IMR-90 (cell line): ENCODE data around the gene WRAP73. TPM values are rescaled to one million over a fixed set of nuclear protein-coding genes. Genes with fewer than 3 reads are reported as not detected.

Source experiments
- ATAC-seq: fragments of 200-7000 bp; cut with Tn5 transposase; 2 replicates; pipeline ENCODE4 v1.9.1; 2020; ENCODE audit warnings: low read depth, mild to moderate bottlenecking, moderate library complexity
- BruUV-seq: library from RNA; stranded (reverse); fragments of 400-500 nt; replicated peaks from 2 replicates; lab custom pipeline; 2021; lab: Mats Ljungman, UMichigan
- CTCF ChIA-PET: fragments of 300-600 bp; formaldehyde crosslinking; extraction: SDS; loops from one replicate; lab custom pipeline; 2021; ENCODE audit warnings: antibody characterized with exemption; lab: Yijun Ruan, JAX
- POLR2A ChIA-PET: fragments of 300-600 bp; sonication (Branson Sonifier 250); formaldehyde crosslinking; loops from one replicate; lab custom pipeline; 2022; ENCODE audit warnings: antibody characterized with exemption; ENCODE audit not compliant: unreplicated experiment; lab: Charles Lee
- DNase-seq: peaks from one replicate; pipeline ENCODE4 v3.0.0; 2013
- H2AFZ ChIP-seq: replicated peaks from 2 replicates; pipeline ENCODE3; 2013; ENCODE audit warnings: low read length, mild to moderate bottlenecking; ENCODE audit not compliant: poor library complexity
- H2AK5ac ChIP-seq: 2 replicates; pipeline ENCODE4 v1.6.1; 2013; ENCODE audit warnings: low read depth, low read length, inconsistent platforms
- H2AK9ac ChIP-seq: replicated peaks from 2 replicates; pipeline ENCODE3; 2013; ENCODE audit warnings: mild to moderate bottlenecking, low read depth, low read length, moderate library complexity; ENCODE audit not compliant: poor library complexity
- H2BK120ac ChIP-seq: 2 replicates; pipeline ENCODE4 v1.6.1; 2013; ENCODE audit warnings: low read depth, low read length, inconsistent platforms
- H2BK15ac ChIP-seq: 3 replicates; pipeline ENCODE4 v1.6.1; 2013; ENCODE audit warnings: low read depth, low read length, inconsistent platforms
- H2BK20ac ChIP-seq: 2 replicates; pipeline ENCODE4 v1.6.1; 2013; ENCODE audit warnings: low read depth, mild to moderate bottlenecking, inconsistent platforms, low read length, moderate library complexity
- H2BK5ac ChIP-seq: 2 replicates; pipeline ENCODE4 v1.6.1; 2013; ENCODE audit warnings: mild to moderate bottlenecking, low read depth, low read length, inconsistent platforms; ENCODE audit not compliant: poor library complexity, severe bottlenecking
- H3K14ac ChIP-seq: replicated peaks from 2 replicates; pipeline ENCODE4 v1.6.1; 2013; ENCODE audit warnings: low read depth, low read length, inconsistent platforms
- H3K18ac ChIP-seq: 2 replicates; pipeline ENCODE4 v1.6.1; 2013; ENCODE audit warnings: low read depth, low read length, control low read depth
- H3K23ac ChIP-seq: 2 replicates; pipeline ENCODE4 v1.6.1; 2013; ENCODE audit warnings: low read depth, low read length, inconsistent platforms
- H3K27ac ChIP-seq: 2 replicates; pipeline ENCODE4 v1.5.1; 2013; ENCODE audit warnings: mild to moderate bottlenecking, control low read depth, low read length; ENCODE audit not compliant: insufficient read depth
- H3K27me3 ChIP-seq: 2 replicates; pipeline ENCODE4 v1.6.1; 2013; ENCODE audit warnings: low read length; ENCODE audit not compliant: control insufficient read depth, insufficient read depth
- H3K36me3 ChIP-seq: 2 replicates; pipeline ENCODE4 v1.6.1; 2013; ENCODE audit warnings: low read length, mixed read lengths; ENCODE audit not compliant: control insufficient read depth, insufficient read depth
- H3K4ac ChIP-seq: 2 replicates; pipeline ENCODE4 v1.6.1; 2013; ENCODE audit warnings: low read depth, low read length, inconsistent platforms
- H3K4me1 ChIP-seq: 2 replicates; pipeline ENCODE4 v1.6.1; 2013; ENCODE audit warnings: low read length, mixed read lengths; ENCODE audit not compliant: control insufficient read depth, insufficient read depth
- H3K4me2 ChIP-seq: 2 replicates; pipeline ENCODE4 v1.6.1; 2013; ENCODE audit warnings: low read depth, mild to moderate bottlenecking, control low read depth, low read length, moderate library complexity
- H3K4me3 ChIP-seq: 2 replicates; pipeline ENCODE4 v1.5.1; 2013; ENCODE audit warnings: low read depth, mild to moderate bottlenecking, control low read depth, low read length, moderate library complexity; ENCODE audit not compliant: insufficient read depth
- H3K56ac ChIP-seq: 2 replicates; pipeline ENCODE4 v1.6.1; 2013; ENCODE audit warnings: low read length, inconsistent platforms; ENCODE audit not compliant: insufficient read depth; ENCODE audit errors: extremely low read depth
- H3K79me1 ChIP-seq, 2 experiments: 2 replicates each; pipeline ENCODE4 v1.6.1; 2013; ENCODE audit warnings: low read length in 2 of 2, inconsistent platforms in 1 of 2, low read depth in 1 of 2
- H3K9ac ChIP-seq: 2 replicates; pipeline ENCODE4 v1.6.1; 2013; ENCODE audit warnings: low read depth, low read length, control low read depth
- H3K9me1 ChIP-seq: 2 replicates; pipeline ENCODE4 v1.6.1; 2013; ENCODE audit warnings: low read length, inconsistent platforms; ENCODE audit not compliant: insufficient read depth
- H3K9me3 ChIP-seq: 2 replicates; pipeline ENCODE4 v1.6.1; 2013; ENCODE audit warnings: low read length; ENCODE audit not compliant: control insufficient read depth, insufficient read depth
- H4K20me1 ChIP-seq: 2 replicates; pipeline ENCODE4 v1.6.1; 2013; ENCODE audit warnings: low read length, inconsistent platforms; ENCODE audit not compliant: insufficient read depth
- H4K5ac ChIP-seq: 2 replicates; pipeline ENCODE4 v1.6.1; 2013; ENCODE audit warnings: mild to moderate bottlenecking, low read depth, low read length, control low read depth
- H4K8ac ChIP-seq, 2 experiments: 2 replicates each; pipeline ENCODE4 v1.6.1; 2013; ENCODE audit warnings: low read depth in 2 of 2, low read length in 2 of 2, control low read depth in 1 of 2, inconsistent platforms in 1 of 2
- H4K91ac ChIP-seq: 2 replicates; pipeline ENCODE4 v1.6.1; 2013; ENCODE audit warnings: low read depth, low read length, inconsistent platforms; ENCODE audit not compliant: insufficient read depth
- BHLHE40 ChIP-seq: fragments of 150-350 bp; IDR thresholded peaks from 2 replicates; pipeline ENCODE4 v1.6.1; 2016; ENCODE audit warnings: mild to moderate bottlenecking, low read depth, low read length
- CEBPB ChIP-seq: IDR thresholded peaks from 2 replicates; pipeline ENCODE4 v1.6.1; 2012; ENCODE audit warnings: low read depth, low read length, improper control_type of control experiment
- CHD1 ChIP-seq: IDR thresholded peaks from 2 replicates; pipeline ENCODE4 v1.6.1; 2012; ENCODE audit warnings: low read depth, low read length, improper control_type of control experiment
- CTCF ChIP-seq: conservative IDR thresholded peaks from 2 replicates; pipeline ENCODE4 v1.5.1; 2012; ENCODE audit warnings: mild to moderate bottlenecking, low read depth, low read length, improper control_type of control experiment
- FOS ChIP-seq: fragments of 150-350 bp; IDR thresholded peaks from 2 replicates; pipeline ENCODE4 v1.6.1; 2016; ENCODE audit warnings: low read depth, low read length
- MAFK ChIP-seq: IDR thresholded peaks from 2 replicates; pipeline ENCODE4 v1.6.1; 2012; ENCODE audit warnings: low read depth, low read length, improper control_type of control experiment
- MAZ ChIP-seq: IDR thresholded peaks from 2 replicates; pipeline ENCODE4 v1.6.1; 2012; ENCODE audit warnings: low read depth, mild to moderate bottlenecking, low read length, improper control_type of control experiment, moderate library complexity, borderline replicate concordance
- MXI1 ChIP-seq: IDR thresholded peaks from 2 replicates; pipeline ENCODE4 v1.6.1; 2012; ENCODE audit warnings: low read depth, mild to moderate bottlenecking, low read length, moderate library complexity, borderline replicate concordance
- NFE2L2 ChIP-seq: fragments of 150-350 bp; IDR thresholded peaks from 2 replicates; pipeline ENCODE4 v1.6.1; 2016; ENCODE audit warnings: low read depth, mild to moderate bottlenecking, low read length
- POLR2A ChIP-seq: IDR thresholded peaks from 2 replicates; pipeline ENCODE4 v1.6.1; 2012; ENCODE audit warnings: mild to moderate bottlenecking, low read depth, low read length
- RAD21 ChIP-seq: IDR thresholded peaks from 2 replicates; pipeline ENCODE4 v1.6.1; 2012; ENCODE audit warnings: low read length, improper control_type of control experiment
- RCOR1 ChIP-seq: IDR thresholded peaks from 2 replicates; pipeline ENCODE4 v1.6.1; 2012; ENCODE audit warnings: mild to moderate bottlenecking, low read length, improper control_type of control experiment; ENCODE audit not compliant: insufficient replicate concordance
- RFX5 ChIP-seq: IDR thresholded peaks from 2 replicates; pipeline ENCODE4 v1.8.0; 2012; ENCODE audit warnings: low read depth, mild to moderate bottlenecking, low read length, moderate library complexity
- SMC3 ChIP-seq: fragments of 150-350 bp; IDR thresholded peaks from 2 replicates; pipeline ENCODE4 v1.6.1; 2016; ENCODE audit warnings: low read depth, mild to moderate bottlenecking, antibody characterized with exemption, low read length, moderate library complexity
- WGBS, 2 experiments: methylation state at CpG; one replicate each; pipeline versions ENCODE4 v1.1.5 to v1.1.7; 2013; ENCODE audit warnings: missing lambda C conversion rate in 2 of 2; ENCODE audit not compliant: insufficient read length in 1 of 2; ENCODE audit errors: extremely low coverage in 2 of 2; 5-methylcytosine and 5-hydroxymethylcytosine counted together
- dilution Hi-C: fragments of 300-500 bp; cut with HindIII; formaldehyde crosslinking; loops from one replicate; pipeline ENCODE4 v1.14.3; 2018; ENCODE audit warnings: low sequenced_read_pairs; ENCODE audit not compliant: unreplicated experiment
- in situ Hi-C: fragments of 300-500 bp; cut with MboI; formaldehyde crosslinking; loops from 3 replicates; pipeline ENCODE4 v1.14.3; 2019; ENCODE audit warnings: low sequenced_read_pairs, inconsistent platforms, mixed read lengths
- intact Hi-C: fragments of 100-400 bp; cut with micrococcal nuclease; formaldehyde crosslinking; loops from 2 replicates; pipeline ENCODE4 v1.10.0; 2022
- polyA plus RNA-seq, 3 experiments: library from polyadenylated mRNA; depleted of rRNA; stranded (reverse); fragments of >200 nt; gene quantifications; 2 replicates each; pipeline ENCODE4 v1.2.3, GENCODE V29; 2012; ENCODE audit warnings: low replicate concordance in 1 of 3
- total RNA-seq: library from RNA; depleted of rRNA; stranded (reverse); fragments of >200 nt; gene quantifications from 2 replicates; pipeline ENCODE4 v1.2.3, GENCODE V29; 2012
- TF ChIP-seq, protein P1 (sequence below): fragments of 150-350 bp; IDR thresholded peaks from 2 replicates; pipeline ENCODE4 v1.6.1; 2017; ENCODE audit warnings: mild to moderate bottlenecking, antibody characterized with exemption, low read length, low read depth
- TF ChIP-seq, protein P2 (sequence below): fragments of 150-350 bp; IDR thresholded peaks from 2 replicates; pipeline ENCODE4 v1.6.1; 2016; ENCODE audit warnings: low read depth, mild to moderate bottlenecking, low read length, moderate library complexity, borderline replicate concordance

The WRAP73 gene
- total and polyA plus RNA-seq, 2 of the 4 experiments (the other 2 are of a cell fraction): 10.8 to 23.6 TPM

GRCh38 chr1:3687504-3687903 is 37.6 kb upstream of the WRAP73 start:
- WGBS, 2 experiments: 40% methylated on average over 1 of the region's 12 CpGs; no CpG with 5 or more reads in 1 of the 2 experiments

More at GRCh38 chr1:3687504-3687903, 37.6 kb upstream of the WRAP73 start:
- Histone ChIP-seq H3K36me3 (no peaks in the 10 kb centered on the region), H2AK9ac (no peak overlapping the region), H3K23ac (no peak overlapping the region), H2AK5ac (no peak overlapping the region), H3K14ac (no peak overlapping the region), H4K20me1 (no peaks in the 10 kb centered on the region), H3K9ac (no peak overlapping the region), H4K5ac (no peak overlapping the region), H3K9me3 (no peaks in the 10 kb centered on the region), H3K27ac (no peak overlapping the region), H3K18ac (no peak overlapping the region), H4K91ac (no peak overlapping the region), H2BK120ac (no peak overlapping the region), H2BK5ac (no peak overlapping the region), H3K4me2 (no peak overlapping the region), H2AFZ (no peak overlapping the region), H3K9me1 (no peaks in the 10 kb centered on the region), H3K4me1 (no peaks in the 10 kb centered on the region), H2BK20ac (no peak overlapping the region), H3K56ac (no peak overlapping the region), H2BK15ac (no peak overlapping the region), H3K4ac (no peak overlapping the region), H4K8ac (no peak overlapping the region), H3K27me3 (peaks cover 29% of the 10 kb centered on the region; the same call in 1 of the 2 replicates), H3K4me3 (no peak overlapping the region), H3K79me1 (no peaks in the 10 kb centered on the region)
- ChIA-PET CTCF (no interaction called here), POLR2A (no interaction called here)
- intact Hi-C loops: no loop called here
- ATAC-seq (no peak), DNase-seq (no peak)
- in situ Hi-C loops: no loop called here
- TF ChIP-seq, protein P1, sequence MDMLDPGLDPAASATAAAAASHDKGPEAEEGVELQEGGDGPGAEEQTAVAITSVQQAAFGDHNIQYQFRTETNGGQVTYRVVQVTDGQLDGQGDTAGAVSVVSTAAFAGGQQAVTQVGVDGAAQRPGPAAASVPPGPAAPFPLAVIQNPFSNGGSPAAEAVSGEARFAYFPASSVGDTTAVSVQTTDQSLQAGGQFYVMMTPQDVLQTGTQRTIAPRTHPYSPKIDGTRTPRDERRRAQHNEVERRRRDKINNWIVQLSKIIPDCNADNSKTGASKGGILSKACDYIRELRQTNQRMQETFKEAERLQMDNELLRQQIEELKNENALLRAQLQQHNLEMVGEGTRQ: no peak
- TF ChIP-seq CHD1 (no peak), POLR2A (no peak), MXI1 (no peak), MAFK (no peak), NFE2L2 (no peak), CTCF (no peak), RCOR1 (no peak), SMC3 (no peak), FOS (no peak), RFX5 (no peak), CEBPB (no peak), RAD21 (no peak), BHLHE40 (no peak), MAZ (no peak)
- TF ChIP-seq, protein P2, sequence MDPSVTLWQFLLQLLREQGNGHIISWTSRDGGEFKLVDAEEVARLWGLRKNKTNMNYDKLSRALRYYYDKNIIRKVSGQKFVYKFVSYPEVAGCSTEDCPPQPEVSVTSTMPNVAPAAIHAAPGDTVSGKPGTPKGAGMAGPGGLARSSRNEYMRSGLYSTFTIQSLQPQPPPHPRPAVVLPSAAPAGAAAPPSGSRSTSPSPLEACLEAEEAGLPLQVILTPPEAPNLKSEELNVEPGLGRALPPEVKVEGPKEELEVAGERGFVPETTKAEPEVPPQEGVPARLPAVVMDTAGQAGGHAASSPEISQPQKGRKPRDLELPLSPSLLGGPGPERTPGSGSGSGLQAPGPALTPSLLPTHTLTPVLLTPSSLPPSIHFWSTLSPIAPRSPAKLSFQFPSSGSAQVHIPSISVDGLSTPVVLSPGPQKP: no peak
- no TSS peak for BruUV-seq
- dilution Hi-C loops: no loop called here
